Sigmoid colon (tissue), 7 donors: ENCODE data around the gene SDCCAG8. TPM values are rescaled to one million over a fixed set of nuclear protein-coding genes. Genes with fewer than 3 reads are reported as not detected.

ENCODE experiments used
- DNase-seq: peaks from one replicate; pipeline ENCODE4 v3.0.0-alpha.2; 2019
- H3K27ac ChIP-seq, 4 donors: fragments of 200-600 bp; sonication (generic); one replicate each; pipeline ENCODE4 v1.5.1; 2016 to 2019; ENCODE audit warnings: mild to moderate bottlenecking in 1 of 4
- H3K27me3 ChIP-seq, 3 donors: fragments of 200-600 bp; sonication (generic); one replicate each; pipeline ENCODE4 v1.5.1; 2019; ENCODE audit warnings: mild to moderate bottlenecking in 1 of 3
- H3K36me3 ChIP-seq, 4 donors: fragments of 200-600 bp; sonication (generic); one replicate each; pipeline ENCODE4 v1.5.1; 2016 to 2019
- H3K4me1 ChIP-seq, 4 donors: fragments of 200-600 bp; sonication (generic); one replicate each; pipeline ENCODE4 v1.5.1; 2017 to 2019
- H3K4me3 ChIP-seq, 4 donors: fragments of 200-600 bp; sonication (generic); one replicate each; pipeline ENCODE4 v1.5.1; 2017 to 2019; ENCODE audit warnings: mild to moderate bottlenecking in 2 of 4, moderate library complexity in 1 of 4
- H3K9me3 ChIP-seq, 4 donors: fragments of 200-600 bp in 3 of 4; sonication (generic) in 3 of 4; one replicate each; pipeline versions ENCODE4 v1.5.1 to v1.6.1; 2013 to 2019
- EP300 ChIP-seq, 4 donors: sonication (generic); formaldehyde crosslinking; IDR thresholded peaks; one replicate each; pipeline ENCODE4 v1.6.1; 2017; ENCODE audit warnings: antibody characterized with exemption in 4 of 4
- POLR2A ChIP-seq, 2 donors: fragments of 450-650 bp; IDR thresholded peaks; one replicate each; pipeline ENCODE4 v1.6.1; 2016; ENCODE audit warnings: antibody characterized with exemption in 2 of 2, mild to moderate bottlenecking in 2 of 2, moderate library complexity in 2 of 2
- POLR2AphosphoS5 ChIP-seq, 4 donors: sonication (generic); formaldehyde crosslinking; IDR thresholded peaks; one replicate each; pipeline ENCODE4 v1.6.1; 2017; ENCODE audit warnings: antibody characterized with exemption in 4 of 4
- WGBS, 2 donors: extraction: QIAGEN DNeasy Blood & Tissue Kit; methylation state at CpG; one replicate each; pipeline ENCODE4 v1.1.7; 2013; 5-methylcytosine and 5-hydroxymethylcytosine counted together
- intact Hi-C: fragments of 100-400 bp; cut with DNase I; formaldehyde crosslinking; loops from one replicate; pipeline ENCODE4 v1.15.1; 2023
- polyA plus RNA-seq, 3 donors: library from polyadenylated mRNA; stranded (reverse); fragments of 200-250 nt; gene quantifications; one replicate each; pipeline ENCODE4 v1.2.3, GENCODE V29; 2013
- total RNA-seq, 4 donors: library from RNA; depleted of rRNA; stranded (reverse); fragments of >200 nt; gene quantifications; one replicate each; pipeline ENCODE4 v1.1.0, GENCODE V29; 2016
- TF ChIP-seq, protein P1 (sequence below), 4 experiments: fragments of 450-650 bp in 3 of 4; fragments of 200-600 bp in 1 of 4; IDR thresholded peaks; one replicate each; pipeline ENCODE4 v1.5.1; 2016 to 2019; ENCODE audit warnings: antibody characterized with exemption in 4 of 4, mild to moderate bottlenecking in 3 of 4, moderate library complexity in 2 of 4
- donor health status: healthy with polysubstance abuse.
- donor health status: Bipolar disorder and iron deficiency.
- donor health status: healthy.

The SDCCAG8 gene
- total and polyA plus RNA-seq, 7 donors = 15.6 to 49.7 (median 30.3) TPM

- H3K27me3 ChIP-seq = no peaks in the 10 kb centered on the region
- no peak overlapping the region for H3K4me3 ChIP-seq
- 97 to 98% methylated on average over 6 of the region's 6 CpGs for WGBS, 2 donors
- H3K9me3 ChIP-seq = no peaks in the 10 kb centered on the region
- no peak for DNase-seq
- H3K27ac ChIP-seq = no peak overlapping the region
- TF ChIP-seq EP300 (IDR thresholded peaks at IDR 0.05) (no peak), POLR2AphosphoS5 (IDR thresholded peaks at IDR 0.05) (no peak), POLR2A (IDR thresholded peaks at IDR 0.05) (no peak)
- TF ChIP-seq, protein P1, sequence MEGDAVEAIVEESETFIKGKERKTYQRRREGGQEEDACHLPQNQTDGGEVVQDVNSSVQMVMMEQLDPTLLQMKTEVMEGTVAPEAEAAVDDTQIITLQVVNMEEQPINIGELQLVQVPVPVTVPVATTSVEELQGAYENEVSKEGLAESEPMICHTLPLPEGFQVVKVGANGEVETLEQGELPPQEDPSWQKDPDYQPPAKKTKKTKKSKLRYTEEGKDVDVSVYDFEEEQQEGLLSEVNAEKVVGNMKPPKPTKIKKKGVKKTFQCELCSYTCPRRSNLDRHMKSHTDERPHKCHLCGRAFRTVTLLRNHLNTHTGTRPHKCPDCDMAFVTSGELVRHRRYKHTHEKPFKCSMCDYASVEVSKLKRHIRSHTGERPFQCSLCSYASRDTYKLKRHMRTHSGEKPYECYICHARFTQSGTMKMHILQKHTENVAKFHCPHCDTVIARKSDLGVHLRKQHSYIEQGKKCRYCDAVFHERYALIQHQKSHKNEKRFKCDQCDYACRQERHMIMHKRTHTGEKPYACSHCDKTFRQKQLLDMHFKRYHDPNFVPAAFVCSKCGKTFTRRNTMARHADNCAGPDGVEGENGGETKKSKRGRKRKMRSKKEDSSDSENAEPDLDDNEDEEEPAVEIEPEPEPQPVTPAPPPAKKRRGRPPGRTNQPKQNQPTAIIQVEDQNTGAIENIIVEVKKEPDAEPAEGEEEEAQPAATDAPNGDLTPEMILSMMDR (IDR thresholded peaks at IDR 0.05) = no peak
- intact Hi-C loops = no loop called here
- peaks cover 0 to 6% (median 0%) of the 10 kb centered on the region in 4 donors for H3K36me3 ChIP-seq
- H3K4me1 ChIP-seq = no peaks in the 10 kb centered on the region
Observed at GRCh38 chr1:243402868-243403267, 147.0 kb downstream of the SDCCAG8 start.

DNA sequence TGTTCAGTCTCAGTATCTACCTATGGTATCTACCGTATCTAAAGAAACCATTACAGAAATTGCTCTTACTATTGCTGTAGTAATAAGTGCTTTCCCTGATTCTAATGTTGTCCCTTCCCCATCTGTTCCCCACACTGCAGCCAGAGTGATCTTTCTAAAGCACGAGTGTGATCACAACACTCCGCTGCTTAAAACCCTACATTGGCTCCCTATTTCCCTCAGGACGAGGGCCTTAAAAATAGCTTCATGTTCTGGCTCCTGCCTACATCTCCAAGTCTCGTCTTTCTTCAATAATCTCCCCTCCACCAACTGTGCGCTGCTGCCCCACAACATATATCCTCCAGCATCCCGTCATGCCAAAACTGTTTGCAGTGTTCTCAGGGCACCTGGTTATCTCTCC, 150.6 kb downstream of the SDCCAG8 start:
- H3K36me3 ChIP-seq = peaks cover 0 to 6% (median 0%) of the 10 kb centered on the region in 4 donors
- no peak for DNase-seq
- H3K4me1 ChIP-seq = no peaks in the 10 kb centered on the region
- H3K4me3 ChIP-seq = no peak overlapping the region
- no peaks in the 10 kb centered on the region for H3K9me3 ChIP-seq
- TF ChIP-seq, protein P1 (IDR thresholded peaks at IDR 0.05) = no peak
- TF ChIP-seq POLR2A (IDR thresholded peaks at IDR 0.05) = no peak
- TF ChIP-seq EP300 (IDR thresholded peaks at IDR 0.05) = no peak
- no peak for TF ChIP-seq POLR2AphosphoS5 (IDR thresholded peaks at IDR 0.05)
- 95 to 96% methylated on average over 7 of the region's 7 CpGs for WGBS, 2 donors
- H3K27ac ChIP-seq = no peak overlapping the region
- no peaks in the 10 kb centered on the region for H3K27me3 ChIP-seq
- intact Hi-C loops = no loop called here

GRCh38 chr1:243407284-243408018, 151.6 kb downstream of the SDCCAG8 start:
- intact Hi-C loops = no loop called here

GRCh38 chr1:243408479-243408878, 152.6 kb downstream of the SDCCAG8 start:
- Histone ChIP-seq H3K27ac (no peak overlapping the region), H3K27me3 (no peaks in the 10 kb centered on the region), H3K36me3 (peaks cover 0 to 6% (median 0%) of the 10 kb centered on the region in 4 donors), H3K9me3 (no peaks in the 10 kb centered on the region), H3K4me1 (no peaks in the 10 kb centered on the region), H3K4me3 (no peak overlapping the region)
- TF ChIP-seq, protein P1 (IDR thresholded peaks at IDR 0.05) = no peak
- TF ChIP-seq POLR2AphosphoS5 (IDR thresholded peaks at IDR 0.05) (no peak), POLR2A (IDR thresholded peaks at IDR 0.05) (no peak), EP300 (IDR thresholded peaks at IDR 0.05) (no peak)
- intact Hi-C loops = no loop called here
- DNase-seq = no peak

More at GRCh38 chr1:243407284-243408018, 151.6 kb downstream of the SDCCAG8 start:
- Histone ChIP-seq H3K4me3 (no peak overlapping the region), H3K36me3 (peaks cover 0 to 6% (median 0%) of the 10 kb centered on the region in 4 donors), H3K9me3 (no peaks in the 10 kb centered on the region), H3K27ac (no peak overlapping the region), H3K27me3 (no peaks in the 10 kb centered on the region), H3K4me1 (no peaks in the 10 kb centered on the region)
- TF ChIP-seq, protein P1 (IDR thresholded peaks at IDR 0.05) = no peak
- TF ChIP-seq POLR2AphosphoS5 (IDR thresholded peaks at IDR 0.05) (no peak), POLR2A (IDR thresholded peaks at IDR 0.05) (no peak), EP300 (IDR thresholded peaks at IDR 0.05) (no peak)
- whole genome bisulfite sequencing, 2 donors = 74 to 75% methylated on average over 3 of the region's 3 CpGs
- no peak for DNase-seq
